HL-60/S4 (cell line): ENCODE results near the gene CPNE7.

Source experiments
- in situ Hi-C: fragments of 300-500 bp; cut with MboI; formaldehyde crosslinking; loops from 2 replicates; pipeline ENCODE4 v1.14.3; 2022; ENCODE audit warnings: low sequenced_read_pairs

Gene CPNE7

GRCh38 chr16:89548344-89549006, 27.1 kb upstream of the CPNE7 start:
- in situ Hi-C loops, result no loop called here

DNA sequence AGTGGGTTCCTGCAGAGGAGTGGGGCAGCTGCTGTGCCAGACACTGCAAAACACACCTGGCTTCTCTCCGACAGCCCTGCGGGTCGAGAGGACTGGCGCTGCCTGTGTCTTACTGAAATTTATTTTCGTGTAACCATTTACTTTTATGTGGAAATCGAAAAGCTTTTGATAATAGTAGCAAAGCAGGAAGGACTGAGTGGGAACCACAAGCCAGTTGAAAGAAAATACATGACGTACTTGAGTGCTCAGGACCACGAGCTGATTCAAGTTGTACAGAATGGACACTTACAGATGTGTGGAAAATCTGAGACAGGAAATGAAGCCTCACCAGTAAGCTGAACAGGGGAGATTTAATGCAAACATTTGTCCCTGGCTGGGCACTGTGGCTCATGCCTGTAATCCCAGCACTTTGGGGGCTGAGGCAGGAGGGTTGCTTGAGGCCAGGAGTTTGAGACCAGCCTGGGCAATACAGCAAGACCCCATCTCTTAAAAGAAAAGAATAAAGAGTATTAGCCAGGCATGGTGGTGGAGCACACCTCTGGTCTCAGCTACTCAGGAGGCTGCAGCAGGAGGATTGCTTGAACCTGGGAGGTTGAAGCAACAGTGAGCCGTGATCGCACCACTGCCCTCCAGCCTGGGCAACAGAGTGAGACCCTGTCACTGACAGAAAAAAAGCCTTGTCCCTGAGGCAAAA, 26.4 kb upstream of the CPNE7 start:
- in situ Hi-C loops, result no loop called here

GRCh38 chr16:89550421-89551007, 25.0 kb upstream of the CPNE7 start:
- in situ Hi-C loops, result no loop called here

DNA sequence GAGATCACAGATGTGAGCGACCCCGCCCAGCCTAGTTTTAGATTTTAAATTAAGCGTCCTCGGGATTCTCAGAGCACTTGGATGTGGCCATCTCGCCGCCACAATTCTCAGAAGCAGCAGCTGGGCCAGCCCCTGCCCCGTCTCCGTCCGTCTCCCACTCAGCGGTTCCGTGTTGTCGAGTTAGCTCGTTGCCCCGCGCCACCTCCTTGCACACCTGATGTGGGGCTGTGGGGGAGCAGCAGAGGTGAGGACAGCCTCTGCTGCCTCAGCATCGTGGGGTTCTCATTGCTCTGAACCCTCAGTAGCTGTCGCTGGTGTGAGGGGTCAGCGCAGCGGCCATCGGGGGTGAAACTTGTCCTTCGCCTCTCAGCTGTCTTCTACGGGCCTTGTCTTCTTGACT, 23.2 kb upstream of the CPNE7 start:
- in situ Hi-C loops, result no loop called here

- in situ Hi-C loops, result no loop called here
Measured at GRCh38 chr16:89552913-89553312, 22.6 kb upstream of the CPNE7 start.

GRCh38 chr16:89553733-89554132, 21.8 kb upstream of the CPNE7 start:
- in situ Hi-C loops, result no loop called here

GRCh38 chr16:89554343-89554742, 21.2 kb upstream of the CPNE7 start:
- in situ Hi-C loops, result no loop called here

DNA sequence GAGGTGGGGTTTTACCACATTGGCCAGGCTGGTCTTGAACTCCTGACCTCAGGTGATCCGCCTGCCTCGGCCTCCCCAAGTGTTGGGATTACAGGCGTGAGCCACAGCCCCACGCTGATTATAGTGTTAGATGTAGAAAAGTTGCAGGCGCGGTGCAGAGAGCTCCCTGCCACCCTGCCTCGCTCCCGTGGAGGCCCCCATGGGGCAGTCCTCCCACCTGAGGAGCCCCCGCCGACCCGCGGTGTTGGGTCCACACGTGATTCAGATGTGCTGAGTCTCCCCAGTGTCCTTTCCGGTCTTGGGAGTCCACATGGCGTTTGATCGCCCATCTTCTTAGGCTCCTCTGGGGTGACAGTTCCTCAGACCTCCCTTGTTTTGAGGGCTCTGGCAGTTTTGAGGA, 20.3 kb upstream of the CPNE7 start:
- in situ Hi-C loops, result no loop called here

DNA sequence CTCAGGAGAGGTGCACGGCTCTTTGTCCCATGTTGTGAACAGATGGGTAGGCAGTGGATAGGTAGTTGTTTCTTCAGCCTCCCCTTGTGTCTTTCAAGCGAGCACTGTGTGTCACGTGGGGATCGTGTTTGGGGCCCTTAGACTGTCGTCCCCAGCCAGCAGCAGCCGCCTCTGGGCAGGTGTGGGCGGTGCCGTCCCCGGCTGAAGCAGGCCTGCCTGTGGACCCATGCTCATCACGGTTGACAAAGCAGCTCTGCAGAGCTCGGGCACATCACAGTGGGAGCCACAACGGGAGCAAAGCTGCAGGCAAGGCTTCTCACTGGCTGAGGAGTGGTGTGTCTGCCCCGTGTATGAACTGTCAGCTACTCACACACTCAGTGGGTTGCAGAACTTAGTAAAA, 19.8 kb upstream of the CPNE7 start:
- in situ Hi-C loops, result no loop called here

DNA sequence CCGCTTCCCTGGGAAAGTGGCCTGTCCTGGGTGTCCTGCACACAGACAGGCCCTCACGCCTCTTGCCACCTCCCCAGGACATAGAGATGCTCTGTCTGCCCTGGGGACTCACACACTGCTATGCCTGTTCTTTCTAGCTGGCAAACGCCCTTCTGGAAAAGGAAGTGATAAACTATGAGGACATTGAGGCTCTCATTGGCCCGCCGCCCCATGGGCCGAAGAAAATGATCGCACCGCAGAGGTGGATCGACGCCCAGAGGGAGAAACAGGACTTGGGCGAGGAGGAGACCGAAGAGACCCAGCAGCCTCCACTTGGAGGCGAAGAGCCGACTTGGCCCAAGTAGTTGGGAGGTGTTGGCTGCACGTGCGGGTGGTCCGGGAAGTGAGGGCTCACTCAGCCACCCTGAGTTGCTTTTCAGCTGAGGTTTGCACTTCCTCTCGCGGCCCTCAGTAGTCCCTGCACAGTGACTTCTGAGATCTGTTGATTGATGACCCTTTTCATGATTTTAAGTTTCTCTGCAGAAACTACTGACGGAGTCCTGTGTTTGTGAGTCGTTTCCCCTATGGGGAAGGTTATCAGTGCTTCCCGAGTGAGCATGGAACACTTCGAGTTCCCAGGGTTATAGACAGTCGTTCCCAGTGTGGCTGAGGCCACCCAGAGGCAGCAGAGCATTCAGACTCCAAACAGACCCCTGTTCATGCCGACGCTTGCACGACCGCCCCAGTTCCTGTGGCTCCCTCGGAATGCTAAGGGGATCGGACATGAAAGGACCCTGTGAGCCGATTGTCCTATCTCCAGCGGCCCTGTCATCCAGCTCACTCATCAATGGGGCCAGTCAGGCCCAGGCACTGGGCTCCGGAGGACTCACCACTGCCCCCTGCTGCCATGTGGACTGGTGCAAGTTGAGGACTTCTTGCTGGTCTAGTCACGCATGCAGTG, 18.5 kb upstream of the CPNE7 start:
- in situ Hi-C loops, result no loop called here

- in situ Hi-C loops, result no loop called here
Measured at GRCh38 chr16:89557690-89558490, 17.7 kb upstream of the CPNE7 start.

GRCh38 chr16:89560378-89561141, 15.0 kb upstream of the CPNE7 start, which contains the start of gene RPL13:
Gene RPL13 (plus strand): TSS chr16:89560682. CDS start chr16:89560960, 278 bp downstream.
- in situ Hi-C loops, result no loop called here

- in situ Hi-C loops, result no loop called here
Measured at GRCh38 chr16:89561142-89561883, 14.2 kb upstream of the CPNE7 start.

GRCh38 chr16:89561884-89562599, 13.5 kb upstream of the CPNE7 start:
- in situ Hi-C loops, result no loop called here

GRCh38 chr16:89562939-89563338, 12.6 kb upstream of the CPNE7 start:
- in situ Hi-C loops, result no loop called here

- in situ Hi-C loops, result no loop called here
Measured at GRCh38 chr16:89563639-89564392, 11.7 kb upstream of the CPNE7 start.

DNA sequence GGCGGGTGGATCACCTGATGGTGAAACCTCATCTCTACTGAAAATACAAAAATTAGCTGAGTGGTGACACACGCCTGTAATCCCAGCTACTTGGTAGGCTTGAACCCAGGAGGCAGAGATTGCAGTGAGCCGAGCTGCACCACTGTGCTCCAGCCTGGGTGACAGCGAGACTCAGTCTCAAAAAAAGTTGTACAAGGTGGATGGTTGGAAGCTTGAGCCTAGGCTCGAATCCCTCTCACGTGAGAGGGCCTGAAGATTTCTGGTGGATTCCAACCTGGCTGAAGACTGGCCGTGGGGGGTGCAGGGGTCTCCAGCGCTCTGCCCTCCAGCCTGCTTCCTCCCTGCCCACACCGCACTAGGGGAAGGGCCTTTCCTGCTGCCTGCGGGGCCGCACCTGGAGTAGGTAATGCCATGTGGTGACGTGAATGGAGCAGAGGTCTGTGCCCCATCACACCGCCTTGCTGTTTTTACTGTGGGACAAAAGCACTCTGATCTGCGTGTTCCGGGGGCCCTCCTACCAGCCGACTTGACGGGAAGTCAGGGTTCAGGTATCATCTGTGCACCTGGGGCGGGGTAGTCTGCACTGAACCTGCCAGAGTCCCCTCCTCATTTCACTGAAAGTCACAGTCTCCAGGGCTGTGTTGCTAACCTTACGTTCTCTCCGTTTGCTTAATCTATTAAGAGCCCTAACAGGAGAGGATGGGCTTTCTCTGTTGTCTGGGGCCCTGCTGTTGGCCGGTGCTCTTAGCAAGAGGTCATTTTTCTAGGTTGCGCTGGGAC, 10.9 kb upstream of the CPNE7 start:
- in situ Hi-C loops, result no loop called here
